T-cell (primary cell): ENCODE measurements around the gene RFX4. TPM values are rescaled to one million over a fixed set of nuclear protein-coding genes. Genes with fewer than 3 reads are reported as not detected.
A peak's percentile ranks its signal among the peaks of the same experiment; 100 is the strongest.

Experiments
- ATAC-seq, 4 experiments: fragments of 200-7000 bp in 3 of 4; fragments of 150-1000 bp in 1 of 4; cut with Tn5 transposase; replicated peaks in 1 of 4; 1 replicate in 3 of 4; 2 replicates in 1 of 4; pipeline ENCODE4 v1.10.0; 2021; ENCODE audit warnings: moderate library complexity in 3 of 4, mild to moderate bottlenecking in 2 of 4, moderate number of reproducible peaks in 1 of 4
- CTCF ChIA-PET, 2 donors: fragments of 300-600 bp; sonication (Branson Sonifier 250); formaldehyde crosslinking; loops; one replicate each; lab custom pipeline; 2022; ENCODE audit warnings: antibody characterized with exemption in 2 of 2; lab: Charles Lee
- POLR2A ChIA-PET, 2 donors: fragments of 300-600 bp; sonication (Branson Sonifier 250); formaldehyde crosslinking; loops; one replicate each; lab custom pipeline; 2022; ENCODE audit warnings: antibody characterized with exemption in 2 of 2; lab: Charles Lee
- DNase-seq, 35 experiments: peaks; one replicate each; pipeline versions ENCODE4 v3.0.0 to v3.0.0-alpha.2; 2013 to 2023
- H3K27ac ChIP-seq: one replicate; pipeline ENCODE4 v1.5.1; 2013; ENCODE audit warnings: low read length
- H3K27me3 ChIP-seq, 2 experiments: replicated peaks in 1 of 2; 1 replicate in 1 of 2; 2 replicates in 1 of 2; pipeline versions ENCODE4 v1.6.1 to v1.7.0; 2013; ENCODE audit warnings: low read length in 1 of 2, mixed read lengths in 1 of 2; ENCODE audit not compliant: control insufficient read depth in 2 of 2, insufficient read depth in 2 of 2; ENCODE audit errors: extremely low read depth in 1 of 2
- H3K36me3 ChIP-seq, 2 donors: 1 replicate in 1 of 2; 2 replicates in 1 of 2; pipeline versions ENCODE4 v1.6.1 to v1.7.0; 2013; ENCODE audit warnings: low read length in 1 of 2; ENCODE audit not compliant: control insufficient read depth in 2 of 2, insufficient read depth in 1 of 2; ENCODE audit errors: extremely low read depth in 1 of 2
- H3K4me1 ChIP-seq, 2 experiments: 1 replicate in 1 of 2; 2 replicates in 1 of 2; pipeline versions ENCODE4 v1.6.1 to v1.7.0; 2013; ENCODE audit warnings: low read length in 2 of 2, mixed read lengths in 1 of 2; ENCODE audit not compliant: insufficient read depth in 2 of 2, control insufficient read depth in 1 of 2; ENCODE audit errors: extremely low read depth in 1 of 2
- H3K4me3 ChIP-seq, 2 donors: 1 replicate in 1 of 2; 2 replicates in 1 of 2; pipeline versions ENCODE4 v1.5.1 to v1.7.0; 2013; ENCODE audit warnings: mild to moderate bottlenecking in 2 of 2, low read length in 1 of 2, moderate library complexity in 1 of 2; ENCODE audit not compliant: control insufficient read depth in 1 of 2; ENCODE audit errors: extremely low read depth in 1 of 2
- H3K9me3 ChIP-seq: 2 replicates; pipeline ENCODE4 v1.7.0; 2013
- H3K27ac Mint-ChIP-seq, 2 donors: one replicate each; pipeline ENCODE4 v1.8.0; 2020 to 2021; ENCODE audit warnings: mild to moderate bottlenecking in 2 of 2, mixed read lengths in 2 of 2
- H3K27me3 Mint-ChIP-seq, 2 donors: one replicate each; pipeline ENCODE4 v1.8.0; 2021 to 2022; ENCODE audit warnings: mixed read lengths in 2 of 2
- H3K36me3 Mint-ChIP-seq: one replicate; pipeline ENCODE4 v1.8.0; 2021; ENCODE audit warnings: mixed read lengths
- H3K4me1 Mint-ChIP-seq, 3 donors: one replicate each; pipeline ENCODE4 v1.8.0; 2020 to 2022; ENCODE audit warnings: mixed read lengths in 3 of 3, mild to moderate bottlenecking in 1 of 3
- H3K4me3 Mint-ChIP-seq, 3 donors: one replicate each; pipeline ENCODE4 v1.8.0; 2020 to 2022; ENCODE audit warnings: mild to moderate bottlenecking in 3 of 3, mixed read lengths in 3 of 3, moderate library complexity in 3 of 3
- H3K9me3 Mint-ChIP-seq, 3 donors: one replicate each; pipeline ENCODE4 v1.8.0; 2020 to 2022; ENCODE audit warnings: mixed read lengths in 3 of 3
- WGBS: methylation state at CpG from one replicate; pipeline ENCODE4 v1.1.5; 2013; ENCODE audit warnings: missing lambda C conversion rate; ENCODE audit not compliant: insufficient coverage; 5-methylcytosine and 5-hydroxymethylcytosine counted together
- total RNA-seq, 35 experiments: library from RNA in 6 of 35; stranded (reverse) in 6 of 35; fragments of 120-200 nt in 1 of 35; gene quantifications; one replicate each; pipeline versions ENCODE4 v1.2.1 to v1.2.4 and lab custom pipeline; 2013 to 2026

RFX4 gene
- total RNA-seq, 5 donors from 2014 or later (not counting 1 experiment from before 2014, with no cell fraction given): not detected

DNA sequence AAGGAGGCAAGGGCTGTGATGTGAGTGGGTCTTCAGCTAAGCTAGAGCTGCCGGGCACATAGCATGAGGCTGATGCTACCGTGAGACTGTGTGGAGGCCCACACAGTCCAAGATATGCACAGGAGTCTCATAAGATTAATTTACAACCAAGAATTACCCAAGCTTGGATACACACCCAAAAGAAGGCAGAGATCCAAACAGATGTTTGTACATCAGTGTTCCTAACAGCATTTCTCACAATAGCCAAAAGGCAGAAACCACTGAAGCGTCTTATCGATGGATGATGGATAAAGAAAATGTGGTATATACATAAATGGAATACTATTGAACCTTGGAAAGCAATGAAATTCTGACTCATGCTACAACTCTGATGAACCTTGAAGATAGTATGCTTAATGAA lies 150.9 kb downstream of the RFX4 start:
- H3K36me3 Mint-ChIP-seq: peaks cover 4% of the 10 kb centered on the region
- CTCF ChIA-PET: no interaction called here
- no peaks in the 10 kb centered on the region for H3K27me3 ChIP-seq
- DNase-seq (no peak), ATAC-seq (no peak)
- peaks cover 0 to 4% of the 10 kb centered on the region in 2 donors for H3K27me3 Mint-ChIP-seq
- no peak overlapping the region for H3K4me3 Mint-ChIP-seq
- H3K9me3 ChIP-seq: no peaks in the 10 kb centered on the region
- H3K4me3 ChIP-seq: no peak overlapping the region
- no peak overlapping the region for H3K27ac ChIP-seq
- H3K36me3 ChIP-seq: no peaks in the 10 kb centered on the region
- peaks cover 0 to 3% (median 0%) of the 10 kb centered on the region in 3 donors for H3K9me3 Mint-ChIP-seq
- H3K4me1 ChIP-seq: no peaks in the 10 kb centered on the region
- POLR2A ChIA-PET: no interaction called here
- WGBS: 80% methylated on average over 2 of the region's 4 CpGs
- H3K27ac Mint-ChIP-seq: no peak overlapping the region
- peaks cover 5 to 12% (median 7%) of the 10 kb centered on the region in 3 donors for H3K4me1 Mint-ChIP-seq

GRCh38 chr12:106736051-106736957 lies 153.5 kb downstream of the RFX4 start:
- peaks cover 4% of the 10 kb centered on the region for H3K36me3 Mint-ChIP-seq

GRCh38 chr12:106739318-106739717 lies 156.5 kb downstream of the RFX4 start:
- CTCF ChIA-PET: interaction anchor here (0.5 kb wide), 2 partner anchors 56 to 196 kb away, joined by 3 read pairs; no protein-coding TSS in a partner anchor

More at GRCh38 chr12:106736051-106736957, 153.5 kb downstream of the RFX4 start:
- no peak overlapping the region for H3K4me3 Mint-ChIP-seq
- Histone ChIP-seq H3K36me3 (no peaks in the 10 kb centered on the region), H3K27me3 (no peaks in the 10 kb centered on the region), H3K27ac (no peak overlapping the region), H3K4me1 (no peaks in the 10 kb centered on the region), H3K4me3 (no peak overlapping the region), H3K9me3 (no peaks in the 10 kb centered on the region)
- ATAC-seq (peak in 3 of 4 experiments; percentile 43 to 76 (median 59)), DNase-seq (peak in 12 of 35 experiments; percentile 5 to 59 (median 13))
- ChIA-PET CTCF (interaction anchor here (0.5 to 2.6 kb wide), 5 partner anchors 17 to 455 kb away, joined by 3 to 15 read pairs (median 3); no protein-coding TSS in a partner anchor), POLR2A (interaction anchor here in 1 of 2 donors (0.7 kb wide), 1 partner anchor 85 kb away, joined by 20 read pairs; no protein-coding TSS in a partner anchor)
- peaks cover 5 to 17% (median 7%) of the 10 kb centered on the region in 3 donors for H3K4me1 Mint-ChIP-seq
- WGBS: 75% methylated on average over 1 of the region's 9 CpGs
- no peak overlapping the region for H3K27ac Mint-ChIP-seq
- peaks cover 0 to 2% of the 10 kb centered on the region in 2 donors for H3K27me3 Mint-ChIP-seq
- no peaks in the 10 kb centered on the region for H3K9me3 Mint-ChIP-seq

DNA sequence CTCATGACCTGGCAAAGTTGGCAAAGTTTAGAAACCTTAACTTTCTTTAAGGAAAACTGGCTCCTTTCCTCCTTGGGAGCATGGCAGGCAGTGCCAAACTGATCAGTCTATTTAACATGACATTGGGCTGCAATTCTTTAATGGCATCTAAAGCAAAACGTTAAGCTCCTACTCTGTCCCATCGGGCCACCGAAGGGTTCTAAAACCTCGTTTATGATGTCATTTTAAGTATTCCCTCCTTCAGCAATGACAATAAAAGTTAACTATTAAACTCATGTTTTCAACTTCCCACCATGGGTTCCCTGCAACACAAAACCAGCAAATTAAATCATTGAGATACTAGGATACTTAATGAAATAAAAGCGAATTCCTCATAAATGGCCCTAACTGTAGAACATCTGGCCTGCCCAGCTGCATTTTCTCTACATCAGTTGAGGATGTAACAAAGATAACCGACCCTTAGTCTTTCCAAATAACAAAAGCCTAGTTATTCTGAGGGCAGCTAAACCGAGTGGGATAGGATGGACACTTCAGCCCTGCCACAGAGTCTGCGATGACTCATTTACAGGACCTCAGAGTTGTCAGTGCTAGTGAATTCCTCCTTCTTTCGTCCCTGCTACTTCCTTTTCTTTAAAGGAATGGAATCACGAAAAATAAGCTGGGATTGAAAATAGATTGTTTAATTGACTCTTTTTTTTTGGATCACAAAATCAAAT lies 157.2 kb downstream of the RFX4 start:
- Histone ChIP-seq H3K27ac (no peak overlapping the region), H3K4me1 (no peaks in the 10 kb centered on the region), H3K36me3 (no peaks in the 10 kb centered on the region), H3K27me3 (peaks cover 0 to 5% of the 10 kb centered on the region in 2 experiments), H3K4me3 (no peak overlapping the region), H3K9me3 (no peaks in the 10 kb centered on the region)
- ChIA-PET CTCF (interaction anchor here in 1 of 2 donors (0.9 kb wide), 1 partner anchor 11 kb away, joined by 3 read pairs; no protein-coding TSS in a partner anchor), POLR2A (interaction anchor here in 1 of 2 donors (0.6 kb wide), 1 partner anchor 26 kb away, joined by 6 read pairs; no protein-coding TSS in a partner anchor)
- H3K27me3 Mint-ChIP-seq: peaks cover 0 to 2% of the 10 kb centered on the region in 2 donors
- ATAC-seq (no peak), DNase-seq (no peak)
- peaks cover 5 to 17% (median 7%) of the 10 kb centered on the region in 3 donors for H3K4me1 Mint-ChIP-seq
- H3K36me3 Mint-ChIP-seq: no peaks in the 10 kb centered on the region
- H3K9me3 Mint-ChIP-seq: no peaks in the 10 kb centered on the region
- 82% methylated on average over 7 of the region's 10 CpGs for WGBS
- H3K27ac Mint-ChIP-seq: no peak overlapping the region
- H3K4me3 Mint-ChIP-seq: no peak overlapping the region

More at GRCh38 chr12:106739318-106739717, 156.5 kb downstream of the RFX4 start:
- Histone ChIP-seq H3K27ac (no peak overlapping the region), H3K36me3 (no peaks in the 10 kb centered on the region), H3K4me1 (no peaks in the 10 kb centered on the region), H3K27me3 (peaks cover 0 to 5% of the 10 kb centered on the region in 2 experiments), H3K9me3 (no peaks in the 10 kb centered on the region), H3K4me3 (no peak overlapping the region)
- H3K36me3 Mint-ChIP-seq: no peaks in the 10 kb centered on the region
- peaks cover 0 to 2% of the 10 kb centered on the region in 2 donors for H3K27me3 Mint-ChIP-seq
- DNase-seq (no peak), ATAC-seq (no peak)
- H3K9me3 Mint-ChIP-seq: no peaks in the 10 kb centered on the region
- WGBS: 100% methylated on average over 1 of the region's 4 CpGs
- no peak overlapping the region for H3K4me3 Mint-ChIP-seq
- POLR2A ChIA-PET: no interaction called here
- H3K27ac Mint-ChIP-seq: no peak overlapping the region
- H3K4me1 Mint-ChIP-seq: peaks cover 5 to 17% (median 7%) of the 10 kb centered on the region in 3 donors

DNA sequence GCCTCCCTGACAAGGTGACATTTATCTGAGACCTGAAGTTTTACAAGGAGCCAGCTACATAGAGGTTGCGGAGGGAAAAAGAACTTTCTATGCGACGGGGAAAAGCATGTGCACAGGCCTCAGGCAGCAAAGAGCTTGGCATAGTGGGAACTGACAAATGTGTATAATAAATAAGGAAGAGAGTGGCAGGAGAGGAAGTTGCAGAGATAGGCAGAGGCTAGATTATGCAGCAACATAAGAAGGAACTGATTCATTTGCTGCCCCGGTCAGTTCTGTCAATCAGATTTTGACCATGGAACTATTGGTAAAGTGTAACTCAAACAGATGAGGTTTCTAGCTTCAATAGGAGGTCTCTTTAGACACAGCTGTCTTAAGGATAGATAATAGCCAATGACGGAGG lies 158.0 kb downstream of the RFX4 start:
- H3K27ac Mint-ChIP-seq: no peak overlapping the region
- DNase-seq (no peak), ATAC-seq (no peak)
- Histone ChIP-seq H3K27me3 (peaks cover 0 to 5% of the 10 kb centered on the region in 2 experiments), H3K36me3 (no peaks in the 10 kb centered on the region), H3K27ac (no peak overlapping the region), H3K9me3 (no peaks in the 10 kb centered on the region), H3K4me3 (no peak overlapping the region), H3K4me1 (no peaks in the 10 kb centered on the region)
- ChIA-PET CTCF (interaction anchor here in 1 of 2 donors (1.0 kb wide), 1 partner anchor 101 kb away, joined by 3 read pairs; no protein-coding TSS in a partner anchor), POLR2A (no interaction called here)
- peaks cover 0 to 2% of the 10 kb centered on the region in 2 donors for H3K27me3 Mint-ChIP-seq
- H3K9me3 Mint-ChIP-seq: no peaks in the 10 kb centered on the region
- H3K36me3 Mint-ChIP-seq: no peaks in the 10 kb centered on the region
- H3K4me1 Mint-ChIP-seq: peaks cover 5 to 17% (median 7%) of the 10 kb centered on the region in 3 donors
- H3K4me3 Mint-ChIP-seq: no peak overlapping the region
- 80% methylated on average over 4 of the region's 5 CpGs for WGBS

DNA sequence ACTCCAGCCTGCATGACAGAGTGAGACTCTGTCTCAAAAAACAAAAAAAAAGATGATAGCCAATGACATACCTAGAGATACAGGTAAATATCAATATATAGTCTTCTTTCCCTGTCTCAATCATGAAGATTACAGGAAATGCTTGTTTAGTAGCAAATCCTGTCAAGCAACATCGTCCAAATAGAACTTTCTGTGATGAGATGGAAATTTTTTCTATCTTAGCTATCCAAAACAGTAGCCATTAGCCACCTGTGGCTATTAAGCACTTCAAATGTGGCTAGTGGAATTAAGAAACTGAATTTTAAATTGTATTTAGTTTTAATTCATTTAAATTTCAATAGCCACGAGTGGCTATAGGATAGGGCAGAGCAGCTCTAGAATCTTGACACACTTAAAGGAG lies 158.4 kb downstream of the RFX4 start:
- peaks cover 0 to 5% of the 10 kb centered on the region in 2 experiments for H3K27me3 ChIP-seq
- no CpG with 5 or more reads among the region's 2 CpGs for WGBS
- no peaks in the 10 kb centered on the region for H3K9me3 ChIP-seq
- no peak overlapping the region for H3K4me3 ChIP-seq
- Mint-ChIP-seq H3K27ac (no peak overlapping the region), H3K9me3 (no peaks in the 10 kb centered on the region), H3K4me1 (peaks cover 5 to 14% (median 6%) of the 10 kb centered on the region in 3 donors), H3K36me3 (no peaks in the 10 kb centered on the region), H3K27me3 (peaks cover 0 to 2% of the 10 kb centered on the region in 2 donors), H3K4me3 (no peak overlapping the region)
- H3K27ac ChIP-seq: no peak overlapping the region
- POLR2A ChIA-PET: no interaction called here
- ATAC-seq (no peak), DNase-seq (no peak)
- CTCF ChIA-PET: interaction anchor here in 1 of 2 donors (1.0 kb wide), 1 partner anchor 101 kb away, joined by 3 read pairs; no protein-coding TSS in a partner anchor
- H3K36me3 ChIP-seq: no peaks in the 10 kb centered on the region
- H3K4me1 ChIP-seq: peaks cover 0 to under 1% of the 10 kb centered on the region in 2 experiments
